ENCODE measurements around the gene PDAP1.
A peak's percentile ranks its signal among the peaks of the same experiment; 100 is the strongest.

The PDAP1 gene

GRCh38 chr7:99402854-99403253 is 5.5 kb downstream of the PDAP1 start:
- no peaks in the 10 kb centered on the region for H3K27me3 Mint-ChIP-seq (ENCODE audit: low read depth)
- peaks cover 55% of the 10 kb centered on the region for H3K36me3 Mint-ChIP-seq (ENCODE audit: low read depth)
- H3K27ac Mint-ChIP-seq = no peak overlapping the region
- H3K9me3 Mint-ChIP-seq = no peaks in the 10 kb centered on the region
- H3K4me1 Mint-ChIP-seq = peaks cover 24% of the 10 kb centered on the region
- TF ChIP-seq CTCF (IDR thresholded peaks at IDR 0.05; ENCODE audit: unreplicated experiment in 3 of 3) = no peak
- H3K4me3 Mint-ChIP-seq = no peak overlapping the region

GRCh38 chr7:99399597-99399996 is 8.8 kb downstream of the PDAP1 start:
- Mint-ChIP-seq H3K4me1 (peaks cover 12% of the 10 kb centered on the region), H3K36me3 (ENCODE audit: low read depth) (peaks cover 64% of the 10 kb centered on the region), H3K27me3 (ENCODE audit: low read depth) (no peaks in the 10 kb centered on the region), H3K4me3 (no peak overlapping the region), H3K9me3 (no peaks in the 10 kb centered on the region), H3K27ac (no peak overlapping the region)
- TF ChIP-seq CTCF (IDR thresholded peaks at IDR 0.05; ENCODE audit: unreplicated experiment in 3 of 3) = no peak

- no peak for TF ChIP-seq CTCF (IDR thresholded peaks at IDR 0.05; ENCODE audit: unreplicated experiment in 3 of 3)
- Mint-ChIP-seq H3K27me3 (ENCODE audit: low read depth) (no peaks in the 10 kb centered on the region), H3K27ac (no peak overlapping the region), H3K4me3 (no peak overlapping the region), H3K36me3 (ENCODE audit: low read depth) (peaks cover 60% of the 10 kb centered on the region), H3K9me3 (no peaks in the 10 kb centered on the region), H3K4me1 (peaks cover 8% of the 10 kb centered on the region)
Measured at GRCh38 chr7:99398891-99399445, 9.4 kb downstream of the PDAP1 start.

GRCh38 chr7:99397297-99397983 is 11.0 kb downstream of the PDAP1 start:
- Mint-ChIP-seq H3K4me3 (peak overlapping the region in 1 of 3 experiments; percentile 37), H3K4me1 (peaks cover 16% of the 10 kb centered on the region), H3K9me3 (no peaks in the 10 kb centered on the region), H3K27ac (peak overlapping the region; percentile 32 to 59 (median 52)), H3K36me3 (ENCODE audit: low read depth) (peaks cover 47% of the 10 kb centered on the region), H3K27me3 (ENCODE audit: low read depth) (no peaks in the 10 kb centered on the region)
- TF ChIP-seq CTCF (IDR thresholded peaks at IDR 0.05; ENCODE audit: unreplicated experiment in 3 of 3) = no peak

- Mint-ChIP-seq H3K4me1 (peaks cover 16% of the 10 kb centered on the region), H3K27ac (peak overlapping the region; percentile 32 to 59 (median 52)), H3K9me3 (no peaks in the 10 kb centered on the region), H3K4me3 (peak overlapping the region in 2 of 3 experiments; percentile 31 to 37), H3K36me3 (ENCODE audit: low read depth) (peaks cover 44% of the 10 kb centered on the region), H3K27me3 (ENCODE audit: low read depth) (no peaks in the 10 kb centered on the region)
- no peak for TF ChIP-seq CTCF (IDR thresholded peaks at IDR 0.05; ENCODE audit: unreplicated experiment in 3 of 3)
Measured at GRCh38 chr7:99396418-99397296, 11.7 kb downstream of the PDAP1 start.
